Left cardiac atrium (tissue), 4 donors: Measurements from ENCODE around the gene TCHHL1. TPM values are rescaled to one million over a fixed set of nuclear protein-coding genes. Genes with fewer than 3 reads are reported as not detected.
"Not testable (repeated sequence)": the region's sequence is repeated elsewhere in the genome, so short reads cannot be mapped to it uniquely, and the experiment has no call there.

Experiments
- ATAC-seq, 2 donors: fragments of 200-7000 bp; cut with Tn5 transposase; one replicate each; pipeline ENCODE4 v1.9.1; 2020; ENCODE audit warnings: mild to moderate bottlenecking in 2 of 2, moderate library complexity in 2 of 2
- DNase-seq: peaks from one replicate; pipeline ENCODE4 v3.0.0-alpha.2; 2020
- intact Hi-C, 2 donors: fragments of 100-400 bp; cut with DNase I; formaldehyde crosslinking; loops; one replicate each; pipeline versions ENCODE4 v1.14.1 to v1.15.1; 2022 to 2023
- total RNA-seq, 2 donors: library from RNA; stranded (reverse); fragmentation: NEBNext Ultra II Directional; extraction: Animal tissue kit (Norgen Biotek cat#: 25700); gene quantifications; one replicate each; pipeline ENCODE4 v1.2.1, GENCODE V29; 2021
- donor health status: DM: no; HTN: yes; CAD: no.
- donor health status: DM: no; HTN: yes; CAD: no; lungs with severe emphysema.
- donor health status: DM: yes; HTN: yes; CAD: no.
- donor health status: Dilated cardiomyopathy.

The TCHHL1 gene
- total RNA-seq, 2 donors from 2014 or later: not detected

DNA sequence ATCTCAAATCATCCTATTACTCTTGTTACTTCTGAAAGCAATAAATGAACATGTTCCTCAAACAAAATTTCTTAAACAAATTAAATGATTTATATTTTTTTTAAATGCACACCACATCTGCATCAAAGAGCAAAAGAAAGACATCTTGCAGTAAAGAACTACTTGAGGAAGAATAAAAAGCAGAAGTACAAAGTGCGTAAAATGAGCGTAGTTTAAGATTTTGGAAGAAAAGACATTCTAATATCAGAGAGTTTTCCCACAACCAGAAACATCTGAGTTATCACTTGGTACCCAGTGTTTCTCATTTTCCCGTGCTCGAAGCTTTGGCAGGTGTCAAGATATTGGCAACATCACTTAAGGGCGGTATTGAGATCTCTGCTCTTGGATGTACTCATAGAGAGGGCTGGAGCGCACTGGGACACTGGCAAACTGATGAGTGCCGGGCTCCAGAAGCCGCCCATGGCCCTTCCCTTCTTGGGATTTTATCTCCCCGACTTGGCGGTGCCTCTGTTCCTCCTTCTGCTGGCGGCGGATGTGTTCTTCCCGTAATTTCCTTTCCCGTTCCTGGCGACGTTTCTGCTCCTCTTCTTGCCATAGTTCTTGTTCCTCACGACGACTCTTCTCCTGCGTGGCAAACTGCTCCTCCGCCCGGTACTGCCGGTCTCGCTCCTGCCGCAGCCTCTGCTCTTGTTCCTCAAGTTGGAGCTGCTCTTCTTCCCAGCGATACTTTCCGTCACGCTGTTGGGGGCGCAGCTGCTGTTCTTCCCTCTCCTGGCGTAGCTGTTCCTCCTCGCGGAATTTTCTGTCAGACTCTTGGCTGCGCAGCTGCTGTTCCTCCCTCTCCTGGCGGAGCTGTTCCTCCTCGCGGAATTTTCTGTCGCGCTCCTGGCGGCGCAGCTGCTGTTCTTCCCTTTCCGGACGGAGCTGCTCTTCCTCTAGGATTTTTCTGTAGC lies 18.4 kb upstream of the TCHHL1 start:
- intact Hi-C loops: no loop called here
- peak; percentile 10 for DNase-seq
- ATAC-seq: no peak

DNA sequence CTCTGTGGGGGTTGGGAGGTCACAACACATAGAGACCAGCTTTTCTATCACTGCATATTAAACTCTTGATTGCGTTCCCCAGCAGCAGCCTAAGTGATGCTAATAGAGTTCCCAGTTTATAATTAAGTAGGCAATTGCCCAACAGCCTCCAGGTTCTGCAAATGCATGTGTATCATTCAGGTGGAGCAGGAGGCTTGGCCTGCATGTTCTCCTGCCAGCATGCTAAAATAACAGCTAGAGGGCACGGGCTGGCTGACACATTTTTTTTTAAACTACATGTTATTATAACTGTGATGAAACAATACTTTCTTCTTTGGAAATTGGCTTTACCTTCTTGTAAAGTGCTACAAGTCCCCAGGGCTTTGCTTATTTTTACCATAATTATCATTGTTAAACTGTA lies 16.0 kb upstream of the TCHHL1 start:
- DNase-seq (no peak), ATAC-seq (no peak)
- intact Hi-C loops: no loop called here

- no peak for DNase-seq
- intact Hi-C loops: no loop called here
- ATAC-seq: no peak
Observed at GRCh38 chr1:152096931-152097330, 8.1 kb upstream of the TCHHL1 start.

- DNase-seq (no peak), ATAC-seq (no peak)
- intact Hi-C loops: no loop called here
Observed at GRCh38 chr1:152086760-152087159, 2.1 kb downstream of the TCHHL1 start.

GRCh38 chr1:152084853-152085252 lies 4.0 kb downstream of the TCHHL1 start:
- ATAC-seq (no peak), DNase-seq (no peak)
- intact Hi-C loops: no loop called here

GRCh38 chr1:152081026-152081425 lies 7.8 kb downstream of the TCHHL1 start:
- intact Hi-C loops, ATAC-seq, DNase-seq: not testable (repeated sequence)

GRCh38 chr1:152080494-152080893 lies 8.4 kb downstream of the TCHHL1 start:
- intact Hi-C loops, DNase-seq, ATAC-seq: not testable (repeated sequence)

GRCh38 chr1:152078831-152079441 lies 9.9 kb downstream of the TCHHL1 start:
- DNase-seq (no peak), ATAC-seq (no peak)

DNA sequence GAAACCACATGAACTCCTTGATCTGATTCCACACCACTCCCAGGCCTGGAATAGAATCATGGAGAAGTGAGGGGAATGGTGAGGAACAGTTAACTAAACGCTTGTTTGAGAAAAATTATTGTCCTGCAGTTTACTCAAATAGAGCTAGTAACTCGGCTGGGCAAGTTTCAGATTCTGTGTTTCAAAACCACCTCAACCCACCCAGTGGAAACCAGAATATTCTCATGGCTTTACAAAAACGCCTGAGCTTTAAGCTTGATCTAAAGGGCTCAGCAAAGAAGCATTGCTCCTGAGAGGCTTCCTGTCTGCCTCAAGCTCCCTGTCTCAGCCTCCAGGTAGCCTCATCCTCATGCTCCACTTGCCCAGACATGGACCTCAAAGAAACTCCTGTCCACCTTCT lies 16.6 kb downstream of the TCHHL1 start:
- intact Hi-C loops: no loop called here
- DNase-seq (no peak), ATAC-seq (no peak)

More at GRCh38 chr1:152078831-152079441, 9.9 kb downstream of the TCHHL1 start:
- intact Hi-C loops: no loop called here

DNA sequence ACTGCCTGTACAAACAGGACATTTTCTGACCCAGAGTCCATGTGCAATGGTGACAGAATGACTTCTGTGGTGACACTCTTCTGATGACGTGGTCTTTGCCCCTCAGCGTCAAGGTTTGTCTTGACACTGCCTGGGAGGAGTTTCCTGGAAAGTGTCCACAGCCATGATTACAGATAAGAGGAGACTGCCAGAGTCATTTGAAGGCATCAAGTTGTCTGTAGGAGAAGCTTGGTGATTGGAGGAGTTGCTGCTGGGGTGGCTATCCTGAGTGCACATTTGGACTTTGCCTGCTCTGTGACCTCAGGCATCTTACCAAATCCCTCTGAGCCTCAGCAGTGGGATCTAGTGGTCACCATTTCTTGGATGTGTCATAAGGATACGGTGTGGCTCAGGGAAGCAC lies 17.7 kb downstream of the TCHHL1 start:
- intact Hi-C loops: no loop called here
- ATAC-seq (no peak), DNase-seq (no peak)

DNA sequence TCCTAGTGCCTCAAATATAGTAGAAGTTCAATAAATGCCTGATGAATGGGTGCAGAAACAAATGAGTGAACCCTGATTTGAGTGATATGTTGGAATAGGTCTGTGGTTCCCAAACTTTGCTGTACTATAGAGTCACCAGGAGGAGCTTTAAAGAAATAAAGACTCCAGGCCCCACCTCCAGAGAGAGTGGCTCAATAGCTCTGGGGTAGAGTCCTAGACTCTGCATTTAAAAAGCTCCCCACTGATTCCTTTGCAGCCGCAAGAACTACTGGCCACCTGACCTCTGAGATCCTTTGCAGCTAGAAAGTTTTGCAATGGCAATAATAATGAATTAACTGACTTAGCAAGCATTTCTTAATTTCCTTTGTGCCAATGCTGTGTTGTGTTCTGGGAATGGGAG lies 20.9 kb downstream of the TCHHL1 start:
- ATAC-seq (no peak), DNase-seq (no peak)
- intact Hi-C loops: no loop called here

GRCh38 chr1:152067150-152067549 lies 21.7 kb downstream of the TCHHL1 start:
- DNase-seq (no peak), ATAC-seq (no peak)
- intact Hi-C loops: no loop called here

GRCh38 chr1:152061952-152062351 lies 26.9 kb downstream of the TCHHL1 start:
- intact Hi-C loops: no loop called here
- ATAC-seq: no peak
- DNase-seq: no peak

DNA sequence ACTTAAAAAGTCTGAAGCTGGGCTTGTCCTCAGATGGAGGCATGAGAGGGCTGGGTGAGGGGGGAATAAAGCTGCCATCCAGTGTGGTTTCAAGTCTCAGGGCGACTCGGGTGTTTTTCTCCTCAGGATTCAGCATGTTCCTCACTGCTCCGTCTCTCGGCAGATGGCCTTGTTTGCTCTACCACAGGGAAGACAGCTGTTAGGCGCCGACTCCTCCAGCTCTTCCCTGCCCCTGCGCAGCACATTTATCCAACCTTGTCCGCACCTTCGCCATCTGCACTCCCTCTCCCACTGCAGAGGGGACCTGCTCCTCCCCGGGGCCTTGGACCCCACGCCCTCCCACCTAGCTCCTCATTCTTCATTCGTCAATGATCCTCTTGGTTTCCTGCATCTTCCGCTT lies 35.5 kb downstream of the TCHHL1 start:
- ATAC-seq (no peak), DNase-seq (no peak)
- intact Hi-C loops: loop anchor here (5.0 kb wide), 3 partner anchors 134 to 404 kb away; no protein-coding TSS in a partner anchor

DNA sequence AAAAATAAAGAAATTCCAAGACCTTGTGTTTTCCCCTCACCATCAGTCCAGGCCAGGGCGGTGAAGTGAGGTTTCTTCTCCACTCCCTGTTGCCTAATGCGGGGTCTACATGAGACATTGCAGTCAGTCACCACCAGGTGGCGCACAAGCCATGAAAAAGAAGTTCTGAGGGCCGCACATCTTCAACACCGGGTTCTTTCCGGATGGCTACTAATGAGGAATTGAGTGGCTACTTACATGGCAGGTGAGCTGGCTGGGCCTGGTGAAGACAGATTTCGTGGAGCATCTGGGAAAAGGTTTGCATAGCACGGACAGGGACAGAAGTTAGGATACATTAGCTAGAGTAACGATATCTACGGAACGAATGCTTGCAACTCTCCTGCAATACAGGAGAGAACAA lies 36.3 kb downstream of the TCHHL1 start:
- peak; percentile 86 for DNase-seq
- intact Hi-C loops: loop anchor here (1.0 to 5.0 kb wide), 4 partner anchors 133 to 405 kb away; no protein-coding TSS in a partner anchor
- peak in 1 of 2 donors; percentile 26 for ATAC-seq

GRCh38 chr1:152050886-152051675 lies 37.8 kb downstream of the TCHHL1 start:
- no peak for ATAC-seq
- intact Hi-C loops: loop anchor here (5.0 kb wide), 3 partner anchors 136 to 406 kb away; no protein-coding TSS in a partner anchor
- DNase-seq: no peak

DNA sequence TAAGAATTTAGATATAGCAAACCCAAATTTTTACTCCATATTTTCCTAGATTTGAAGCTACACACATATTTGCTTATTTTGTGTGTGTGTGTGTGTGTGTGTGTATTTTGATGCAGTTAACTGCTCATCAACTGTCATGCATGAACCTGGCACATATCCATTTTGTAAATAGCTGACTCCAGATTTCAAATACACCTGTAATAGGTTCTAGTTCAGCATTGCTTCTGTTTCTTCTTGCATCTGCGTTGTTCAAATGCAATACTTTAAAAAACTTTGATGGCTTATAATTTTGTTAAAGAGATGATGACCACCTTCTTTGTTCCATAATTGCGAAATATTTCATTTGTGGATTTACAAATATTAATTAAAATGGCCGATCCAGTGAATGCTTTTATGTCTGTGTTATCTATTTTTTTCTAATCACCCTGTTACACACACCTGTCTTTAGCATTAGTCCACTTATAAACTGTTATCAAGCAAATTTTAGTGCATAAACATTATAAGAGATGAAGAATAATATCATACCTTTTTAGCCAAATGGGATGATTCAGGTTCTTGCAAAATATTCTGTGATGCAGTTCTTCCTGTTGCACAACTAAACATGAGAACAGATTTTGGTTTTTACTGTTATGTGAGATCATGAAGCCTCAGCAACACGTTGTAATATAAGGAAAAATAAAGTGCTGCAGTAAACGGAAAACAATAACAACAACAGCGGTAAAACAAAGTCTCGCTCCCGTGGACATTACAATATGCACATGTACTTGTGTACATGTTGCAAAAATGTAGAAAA lies 39.4 kb downstream of the TCHHL1 start:
- intact Hi-C loops: loop anchor here (5.0 kb wide), 3 partner anchors 138 to 408 kb away; no protein-coding TSS in a partner anchor
- ATAC-seq: no peak
- no peak for DNase-seq

GRCh38 chr1:152048416-152049009 lies 40.4 kb downstream of the TCHHL1 start:
- peak; percentile 18 to 62 for ATAC-seq
- intact Hi-C loops: no loop called here
- peak; percentile 67 for DNase-seq
